WTC11 (cell line): ENCODE measurements around the gene SH3PXD2A.

Experiments used
- GABPB1 ChIP-seq: sonication (generic); formaldehyde crosslinking; IDR thresholded peaks from 2 replicates; pipeline ENCODE4 v1.8.1; 2023; ENCODE audit warnings: mild to moderate bottlenecking, missing genetic modification reagents
- JUN ChIP-seq: sonication (generic); formaldehyde crosslinking; IDR thresholded peaks from 2 replicates; pipeline ENCODE4 v1.8.0; 2023; ENCODE audit warnings: mild to moderate bottlenecking, missing genetic modification reagents
- MYBL2 ChIP-seq: sonication (generic); formaldehyde crosslinking; IDR thresholded peaks from 2 replicates; pipeline ENCODE4 v1.8.1; 2023; ENCODE audit warnings: mild to moderate bottlenecking, moderate library complexity, missing genetic modification reagents
- TEAD1 ChIP-seq: sonication (generic); formaldehyde crosslinking; IDR thresholded peaks from 2 replicates; pipeline ENCODE4 v1.8.0; 2022; ENCODE audit warnings: mild to moderate bottlenecking, missing genetic modification reagents
- TF ChIP-seq, protein P1 (sequence below): fragments of 200-600 bp; IDR thresholded peaks from 2 replicates; pipeline ENCODE4 v1.8.0; 2022; ENCODE audit warnings: antibody characterized with exemption
- TF ChIP-seq, protein P2 (sequence below): fragments of 250-450 bp; sonication (Bioruptor Pico); conservative IDR thresholded peaks from 2 replicates; pipeline ENCODE4 v1.9.0; 2021; ENCODE audit warnings: mild to moderate bottlenecking
- TF ChIP-seq, protein P3 (sequence below): sonication (generic); formaldehyde crosslinking; IDR thresholded peaks from 2 replicates; pipeline ENCODE4 v1.8.1; 2022; ENCODE audit warnings: low read depth, missing genetic modification reagents, borderline replicate concordance

DNA sequence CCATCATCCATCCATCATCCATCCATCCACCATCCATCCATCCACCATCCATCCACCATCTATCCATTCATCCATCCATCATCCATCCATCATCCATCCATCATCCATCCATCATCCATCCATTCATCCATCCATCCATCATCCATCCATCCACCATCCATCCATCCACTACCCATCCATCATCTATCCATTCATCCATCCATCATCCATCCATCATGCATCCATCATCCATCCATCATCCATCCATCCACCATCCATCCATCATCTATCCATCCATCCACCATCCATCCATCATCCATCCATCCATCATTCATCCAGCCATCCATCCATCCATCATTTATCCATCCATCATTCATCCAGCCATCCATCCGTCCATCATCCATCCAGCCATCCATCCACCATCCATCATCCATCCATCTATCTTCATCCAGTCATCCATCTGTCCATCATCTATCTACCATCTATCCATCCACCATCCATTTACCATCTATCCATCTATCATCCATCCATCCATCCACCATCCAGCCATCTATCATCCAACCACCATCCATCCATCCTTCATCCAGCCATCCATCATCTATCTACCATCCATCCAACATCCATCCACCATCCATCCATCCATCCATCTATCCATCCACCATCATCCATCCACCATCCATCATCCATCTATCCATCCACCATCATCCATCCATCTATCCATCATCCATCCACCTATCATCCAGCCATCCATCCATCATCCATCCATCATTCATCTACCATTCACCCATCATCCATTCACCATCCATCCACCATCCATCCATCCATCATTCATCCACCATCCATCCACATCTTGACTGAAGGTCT lies 153.8 kb downstream of the SH3PXD2A start:
- no peak for TF ChIP-seq TEAD1 (CRISPR knock-in tag)
- TF ChIP-seq, protein P1, sequence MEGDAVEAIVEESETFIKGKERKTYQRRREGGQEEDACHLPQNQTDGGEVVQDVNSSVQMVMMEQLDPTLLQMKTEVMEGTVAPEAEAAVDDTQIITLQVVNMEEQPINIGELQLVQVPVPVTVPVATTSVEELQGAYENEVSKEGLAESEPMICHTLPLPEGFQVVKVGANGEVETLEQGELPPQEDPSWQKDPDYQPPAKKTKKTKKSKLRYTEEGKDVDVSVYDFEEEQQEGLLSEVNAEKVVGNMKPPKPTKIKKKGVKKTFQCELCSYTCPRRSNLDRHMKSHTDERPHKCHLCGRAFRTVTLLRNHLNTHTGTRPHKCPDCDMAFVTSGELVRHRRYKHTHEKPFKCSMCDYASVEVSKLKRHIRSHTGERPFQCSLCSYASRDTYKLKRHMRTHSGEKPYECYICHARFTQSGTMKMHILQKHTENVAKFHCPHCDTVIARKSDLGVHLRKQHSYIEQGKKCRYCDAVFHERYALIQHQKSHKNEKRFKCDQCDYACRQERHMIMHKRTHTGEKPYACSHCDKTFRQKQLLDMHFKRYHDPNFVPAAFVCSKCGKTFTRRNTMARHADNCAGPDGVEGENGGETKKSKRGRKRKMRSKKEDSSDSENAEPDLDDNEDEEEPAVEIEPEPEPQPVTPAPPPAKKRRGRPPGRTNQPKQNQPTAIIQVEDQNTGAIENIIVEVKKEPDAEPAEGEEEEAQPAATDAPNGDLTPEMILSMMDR = no peak
- TF ChIP-seq, protein P2, sequence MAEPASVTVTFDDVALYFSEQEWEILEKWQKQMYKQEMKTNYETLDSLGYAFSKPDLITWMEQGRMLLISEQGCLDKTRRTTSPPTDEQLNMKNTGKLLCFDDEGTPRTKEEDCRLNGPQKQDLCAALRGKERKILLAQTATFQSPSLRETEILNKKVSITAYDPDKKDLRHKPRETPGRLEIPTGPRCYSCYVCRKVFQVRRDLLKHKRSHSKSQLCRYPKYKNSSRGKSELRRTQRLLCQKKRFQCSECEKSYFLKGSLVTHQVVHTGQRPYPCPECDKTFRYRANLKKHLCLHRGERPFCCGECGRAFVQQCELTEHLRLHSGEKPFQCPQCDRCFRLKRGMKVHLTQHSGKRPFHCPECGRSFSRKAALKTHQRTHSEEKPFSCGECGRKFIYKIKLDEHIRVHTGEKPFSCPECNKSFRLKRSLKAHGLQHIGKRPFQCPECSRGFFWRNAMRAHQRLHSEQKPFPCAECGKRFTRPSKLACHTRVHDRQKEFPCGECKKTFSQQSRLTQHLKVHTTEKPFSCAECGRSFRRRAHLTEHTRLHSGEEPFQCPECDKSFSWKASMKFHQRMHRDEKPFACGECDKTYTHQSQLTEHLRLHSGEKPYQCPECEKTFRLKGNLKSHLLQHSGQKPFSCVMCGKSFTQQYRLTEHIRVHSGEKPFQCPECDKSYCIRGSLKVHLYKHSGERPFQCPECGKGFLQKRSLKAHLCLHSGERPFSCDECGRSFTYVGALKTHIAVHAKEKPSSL (CRISPR knock-in tag) = no peak
- TF ChIP-seq MYBL2 (CRISPR knock-in tag) = no peak
- TF ChIP-seq JUN = no peak
- TF ChIP-seq GABPB1 (CRISPR knock-in tag) = no peak
- TF ChIP-seq, protein P3, sequence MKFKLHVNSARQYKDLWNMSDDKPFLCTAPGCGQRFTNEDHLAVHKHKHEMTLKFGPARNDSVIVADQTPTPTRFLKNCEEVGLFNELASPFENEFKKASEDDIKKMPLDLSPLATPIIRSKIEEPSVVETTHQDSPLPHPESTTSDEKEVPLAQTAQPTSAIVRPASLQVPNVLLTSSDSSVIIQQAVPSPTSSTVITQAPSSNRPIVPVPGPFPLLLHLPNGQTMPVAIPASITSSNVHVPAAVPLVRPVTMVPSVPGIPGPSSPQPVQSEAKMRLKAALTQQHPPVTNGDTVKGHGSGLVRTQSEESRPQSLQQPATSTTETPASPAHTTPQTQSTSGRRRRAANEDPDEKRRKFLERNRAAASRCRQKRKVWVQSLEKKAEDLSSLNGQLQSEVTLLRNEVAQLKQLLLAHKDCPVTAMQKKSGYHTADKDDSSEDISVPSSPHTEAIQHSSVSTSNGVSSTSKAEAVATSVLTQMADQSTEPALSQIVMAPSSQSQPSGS (CRISPR knock-in tag) = no peak
